Lower leg skin (tissue), 4 donors: Measurements from ENCODE around the gene CLMP. TPM values are rescaled to one million over a fixed set of nuclear protein-coding genes. Genes with fewer than 3 reads are reported as not detected.

Experiments used
- DNase-seq, 2 donors: peaks; one replicate each; pipeline ENCODE4 v3.0.0-alpha.2; 2019; ENCODE audit warnings: low spot score in 2 of 2
- H3K4me3 ChIP-seq: fragments of 200-600 bp; sonication (generic); 2 replicates; pipeline ENCODE4 v1.5.1; 2017; ENCODE audit warnings: mild to moderate bottlenecking, low read depth; ENCODE audit not compliant: poor library complexity, severe bottlenecking
- CTCF ChIP-seq, 3 donors: fragments of 450-650 bp; IDR thresholded peaks; one replicate each; pipeline ENCODE4 v1.5.1; 2016; ENCODE audit warnings: antibody characterized with exemption in 3 of 3, mild to moderate bottlenecking in 3 of 3, moderate library complexity in 2 of 3
- POLR2A ChIP-seq, 2 donors: fragments of 450-650 bp; IDR thresholded peaks; one replicate each; pipeline ENCODE4 v1.6.1; 2016 to 2017; ENCODE audit warnings: antibody characterized with exemption in 2 of 2, mild to moderate bottlenecking in 1 of 2, moderate library complexity in 1 of 2
- WGBS, 2 donors: methylation state at CpG; one replicate each; pipeline ENCODE4 v1.1.5; 2018; 5-methylcytosine and 5-hydroxymethylcytosine counted together
- intact Hi-C: fragments of 100-400 bp; cut with DNase I; formaldehyde crosslinking; loops from one replicate; pipeline ENCODE4 v1.15.0; 2023; ENCODE audit warnings: low total_unique reads
- total RNA-seq, 4 donors: library from RNA; depleted of rRNA; stranded (reverse); fragments of >200 nt; gene quantifications; one replicate each; pipeline ENCODE4 v1.1.0, GENCODE V29; 2016

Gene CLMP
- total RNA-seq, 4 donors from 2014 or later: 7.6 to 27.0 (median 17.7) TPM

- no peak overlapping the region for H3K4me3 ChIP-seq
- TF ChIP-seq POLR2A (IDR thresholded peaks at IDR 0.05) (no peak), CTCF (IDR thresholded peaks at IDR 0.05) (no peak)
- intact Hi-C loops: no loop called here
- DNase-seq: no peak
- 95 to 97% methylated on average over 6 of the region's 6 CpGs for WGBS, 2 donors
Observed at GRCh38 chr11:123150882-123151281, 44.2 kb downstream of the CLMP start.

GRCh38 chr11:123148965-123149364, 46.1 kb downstream of the CLMP start:
- no peak overlapping the region for H3K4me3 ChIP-seq
- TF ChIP-seq CTCF (IDR thresholded peaks at IDR 0.05): no peak
- no peak for TF ChIP-seq POLR2A (IDR thresholded peaks at IDR 0.05)
- intact Hi-C loops: no loop called here
- DNase-seq: no peak
- WGBS, 2 donors: 75 to 85% methylated on average over 4 of the region's 4 CpGs

- H3K4me3 ChIP-seq: no peak overlapping the region
- TF ChIP-seq POLR2A (IDR thresholded peaks at IDR 0.05): no peak
- TF ChIP-seq CTCF (IDR thresholded peaks at IDR 0.05): no peak
- DNase-seq: no peak
- intact Hi-C loops: no loop called here
- WGBS, 2 donors: 84 to 85% methylated on average over 9 of the region's 9 CpGs
Observed at GRCh38 chr11:123145661-123146060, 49.4 kb downstream of the CLMP start.

GRCh38 chr11:123145220-123145619, 49.8 kb downstream of the CLMP start:
- H3K4me3 ChIP-seq: no peak overlapping the region
- 52 to 57% methylated on average over 13 of the region's 13 CpGs for WGBS, 2 donors
- TF ChIP-seq CTCF (IDR thresholded peaks at IDR 0.05) (no peak), POLR2A (IDR thresholded peaks at IDR 0.05) (no peak)
- intact Hi-C loops: no loop called here
- DNase-seq: no peak

DNA sequence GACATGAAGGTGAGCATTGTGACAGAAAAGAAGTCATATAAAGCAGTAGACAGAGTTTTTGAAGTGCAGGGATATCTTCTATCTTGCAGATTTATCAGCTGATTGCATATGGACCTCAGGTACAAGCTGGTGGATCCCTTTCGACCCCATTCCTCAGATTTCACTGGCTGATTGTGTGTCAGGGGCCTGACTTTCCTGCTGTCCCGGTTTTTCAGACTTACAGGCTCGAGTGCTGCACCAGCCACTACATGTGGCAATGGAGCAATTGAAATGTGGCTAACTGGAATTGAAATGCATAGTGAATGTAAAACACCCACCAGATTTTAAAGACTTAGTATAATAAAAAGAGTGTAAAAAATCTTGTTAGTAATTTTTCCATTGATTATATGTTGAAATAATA, 50.3 kb downstream of the CLMP start:
- DNase-seq: no peak
- TF ChIP-seq CTCF (IDR thresholded peaks at IDR 0.05) (no peak), POLR2A (IDR thresholded peaks at IDR 0.05) (no peak)
- intact Hi-C loops: no loop called here
- no peak overlapping the region for H3K4me3 ChIP-seq
- 62 to 67% methylated on average over 3 of the region's 3 CpGs for WGBS, 2 donors

GRCh38 chr11:123143921-123144320, 51.1 kb downstream of the CLMP start:
- intact Hi-C loops: no loop called here
- TF ChIP-seq CTCF (IDR thresholded peaks at IDR 0.05): no peak
- no peak for DNase-seq
- WGBS, 2 donors: 96 to 100% methylated on average over 2 of the region's 2 CpGs
- no peak overlapping the region for H3K4me3 ChIP-seq
